Keratinocyte (primary cell): Measurements from ENCODE around the gene BCOR. TPM values are rescaled to one million over a fixed set of nuclear protein-coding genes. Genes with fewer than 3 reads are reported as not detected.

Experiments
- DNase-seq: peaks from one replicate; pipeline ENCODE4 v3.0.0-alpha.2; 2011; ENCODE audit warnings: low read depth, missing footprints, low spot score
- FAIRE-seq: peaks from 2 replicates; lab custom pipeline; 2011; peaks lifted over from hg19 to GRCh38; lab: Jason Lieb, UNC
- H2AFZ ChIP-seq: 2 replicates; pipeline ENCODE4 v1.6.0; 2012; ENCODE audit warnings: low read length, control low read depth, inconsistent platforms; ENCODE audit not compliant: control insufficient read depth
- H3K27ac ChIP-seq: 2 replicates; pipeline ENCODE4 v1.5.1; 2011; ENCODE audit warnings: low read length; ENCODE audit not compliant: control insufficient read depth, insufficient read depth
- H3K27me3 ChIP-seq: 3 replicates; pipeline ENCODE4 v1.6.0; 2011; ENCODE audit warnings: low read length; ENCODE audit not compliant: control insufficient read depth, insufficient read depth; ENCODE audit errors: extremely low read depth
- H3K36me3 ChIP-seq, 2 experiments: 2 replicates in 1 of 2; 3 replicates in 1 of 2; pipeline ENCODE4 v1.5.1; 2011; ENCODE audit warnings: low read length in 2 of 2, mild to moderate bottlenecking in 1 of 2; ENCODE audit not compliant: control insufficient read depth in 2 of 2, insufficient read depth in 2 of 2; ENCODE audit errors: extremely low read depth in 1 of 2
- H3K4me1 ChIP-seq: 3 replicates; pipeline ENCODE4 v1.5.1; 2011; ENCODE audit warnings: low read length; ENCODE audit not compliant: control insufficient read depth, insufficient read depth; ENCODE audit errors: extremely low read depth
- H3K4me2 ChIP-seq: 3 replicates; pipeline ENCODE4 v1.6.0; 2011; ENCODE audit warnings: low read depth, low read length; ENCODE audit not compliant: control insufficient read depth, insufficient read depth; ENCODE audit errors: extremely low read depth
- H3K4me3 ChIP-seq, 3 experiments: fragments of 200-600 bp in 1 of 3; sonication (generic) in 1 of 3; 2 replicates in 2 of 3; 3 replicates in 1 of 3; pipeline ENCODE4 v1.5.1; 2011 to 2016; ENCODE audit warnings: low read length in 3 of 3, mild to moderate bottlenecking in 3 of 3, control low read depth in 2 of 3, inconsistent platforms in 1 of 3, low read depth in 1 of 3, mixed read lengths in 1 of 3, mixed run types in 1 of 3, moderate library complexity in 1 of 3; ENCODE audit not compliant: control insufficient read depth in 2 of 3, insufficient read depth in 2 of 3; ENCODE audit errors: extremely low read depth in 1 of 3
- H3K79me2 ChIP-seq: 2 replicates; pipeline ENCODE4 v1.6.0; 2012; ENCODE audit warnings: low read length; ENCODE audit not compliant: control insufficient read depth, insufficient read depth
- H3K9ac ChIP-seq: 3 replicates; pipeline ENCODE4 v1.6.0; 2011; ENCODE audit warnings: low read length; ENCODE audit not compliant: control insufficient read depth, insufficient read depth; ENCODE audit errors: extremely low read depth
- H3K9me1 ChIP-seq: 3 replicates; pipeline ENCODE4 v1.6.0; 2011; ENCODE audit warnings: low read length; ENCODE audit not compliant: control insufficient read depth, insufficient read depth; ENCODE audit errors: extremely low read depth
- H3K9me3 ChIP-seq: 2 replicates; pipeline ENCODE4 v1.5.1; 2012; ENCODE audit warnings: low read depth, low read length; ENCODE audit not compliant: control insufficient read depth
- H4K20me1 ChIP-seq: 3 replicates; pipeline ENCODE4 v1.6.0; 2011; ENCODE audit warnings: low read length; ENCODE audit not compliant: control insufficient read depth, insufficient read depth; ENCODE audit errors: extremely low read depth
- CTCF ChIP-seq, 3 experiments: IDR thresholded peaks in 1 of 3; conservative IDR thresholded peaks in 1 of 3; optimal IDR thresholded peaks in 1 of 3; 2 replicates in 2 of 3; 3 replicates in 1 of 3; pipeline versions ENCODE3 to v1.5.1; 2011; ENCODE audit warnings: low read length in 3 of 3, mild to moderate bottlenecking in 3 of 3, moderate library complexity in 2 of 3, control low read depth in 1 of 3, inconsistent platforms in 1 of 3; ENCODE audit not compliant: insufficient read depth in 2 of 3; ENCODE audit errors: extremely low read depth in 1 of 3
- EZH2 ChIP-seq: IDR thresholded peaks from one replicate; pipeline ENCODE4 v1.6.1; 2012; ENCODE audit warnings: inconsistent platforms, mild to moderate bottlenecking, low read length, moderate library complexity
- dilution Hi-C: fragments of 300-500 bp; cut with MboI; formaldehyde crosslinking; loops from one replicate; pipeline ENCODE4 v1.7.0; 2020; ENCODE audit warnings: low sequenced_read_pairs; ENCODE audit not compliant: extremely low pct_ligation_motif_present
- polyA plus RNA-seq, 5 experiments: library from polyadenylated mRNA; depleted of rRNA in 3 of 5; stranded (reverse) in 3 of 5; stranded (forward) in 1 of 5; unstranded in 1 of 5; fragments of >200 nt; gene quantifications; 1 replicate in 1 of 5; 2 replicates in 3 of 5; 3 replicates in 1 of 5; pipeline versions ENCODE4 v1.2.1 to v1.2.3, GENCODE V29; 2011 to 2012; ENCODE audit warnings: missing spikeins in 2 of 5, low read depth in 1 of 5, low replicate concordance in 1 of 5

Gene BCOR
- polyA plus RNA-seq, 1 donor (not counting 4 experiments of a cell fraction or from before 2014, with no cell fraction given) = 5.0 TPM

GRCh38 chrX:40003071-40003427 lies 94.7 kb downstream of the BCOR start:
- no peaks in the 10 kb centered on the region for H3K9me3 ChIP-seq
- no peaks in the 10 kb centered on the region for H3K36me3 ChIP-seq
- H3K9me1 ChIP-seq = no peaks in the 10 kb centered on the region
- H3K4me2 ChIP-seq = no peak overlapping the region
- TF ChIP-seq EZH2 = no peak
- no peak for TF ChIP-seq CTCF (optimal IDR thresholded peaks at IDR 0.05 in 1 of 3, IDR thresholded peaks at IDR 0.05 in 1 of 3, conservative IDR thresholded peaks at IDR 0.05 in 1 of 3; ENCODE audit: extremely low read depth in 1 of 3, insufficient read depth in 2 of 3, low read length in 3 of 3)
- H3K4me1 ChIP-seq = peaks cover 8% of the 10 kb centered on the region
- H2AFZ ChIP-seq = no peak overlapping the region
- no peak overlapping the region for H3K9ac ChIP-seq
- no peaks in the 10 kb centered on the region for H3K79me2 ChIP-seq
- dilution Hi-C loops = no loop called here
- no peak overlapping the region for H3K4me3 ChIP-seq
- DNase-seq = no peak
- FAIRE-seq = no peak
- no peak overlapping the region for H3K27ac ChIP-seq
- peaks cover 30% of the 10 kb centered on the region for H3K27me3 ChIP-seq
- no peaks in the 10 kb centered on the region for H4K20me1 ChIP-seq
